ENCODE data around the gene SLC25A23. TPM values are rescaled to one million over a fixed set of nuclear protein-coding genes. Genes with fewer than 3 reads are reported as not detected.
A peak's percentile ranks its signal among the peaks of the same experiment; 100 is the strongest.

The SLC25A23 gene
- total and polyA plus RNA-seq, 9 of the 15 experiments (the other 6 are each of a cell fraction or from before 2014, with no cell fraction given): 6.1 to 72.0 (median 26.6) TPM

- TF ChIP-seq CCNT2 (IDR thresholded peaks at IDR 0.05; ENCODE audit: borderline replicate concordance, extremely low read depth, insufficient read length, low read depth, low read length): peak; percentile 49
- no peak for TF ChIP-seq PBX2 (CRISPR knock-in tag; IDR thresholded peaks at IDR 0.05; ENCODE audit: low read depth)
- no peak for TF ChIP-seq PBX2 (tag; conservative IDR thresholded peaks at IDR 0.05; ENCODE audit: low read depth)
- no peak for TF ChIP-seq KAT7 (CRISPR knock-in tag; IDR thresholded peaks at IDR 0.05; ENCODE audit: borderline replicate concordance)
- no peak for TF ChIP-seq ZBTB34 (CRISPR knock-in tag; IDR thresholded peaks at IDR 0.05)
- no peak for TF ChIP-seq FOXA1 (IDR thresholded peaks at IDR 0.05; ENCODE audit: borderline replicate concordance)
- TF ChIP-seq RBFOX2 (IDR thresholded peaks at IDR 0.05; ENCODE audit: low read depth, low read length): peak; percentile 60
- TF ChIP-seq ETV5 (CRISPR knock-in tag; IDR thresholded peaks at IDR 0.05; ENCODE audit: low read depth): no peak
- TF ChIP-seq SRF (CRISPR knock-in tag; IDR thresholded peaks at IDR 0.05): no peak
- no peak for TF ChIP-seq EHMT2 (IDR thresholded peaks at IDR 0.05)
- TF ChIP-seq ZBTB1 (CRISPR knock-in tag; IDR thresholded peaks at IDR 0.05; ENCODE audit: borderline replicate concordance, low read depth): peak; percentile 57; the same call in 1 of the 2 replicates
- no peak for TF ChIP-seq IRF2 (CRISPR knock-in tag; IDR thresholded peaks at IDR 0.05)
- no peak for TF ChIP-seq FOXJ3 (CRISPR knock-in tag; IDR thresholded peaks at IDR 0.05)
- no peak for TF ChIP-seq DDX20 (tag; IDR thresholded peaks at IDR 0.05; ENCODE audit: low read depth)
- TF ChIP-seq DEAF1 (CRISPR knock-in tag; IDR thresholded peaks at IDR 0.05): no peak
- TF ChIP-seq SNIP1 (IDR thresholded peaks at IDR 0.05; ENCODE audit: low read depth): no peak
- no peak for TF ChIP-seq ZNF655 (CRISPR knock-in tag; IDR thresholded peaks at IDR 0.05)
- 0 out of 2 replicates have a peak, but pooled peaks have one; percentile 18 for TF ChIP-seq MYC (IDR thresholded peaks at IDR 0.05; ENCODE audit: low read depth, low read length)
- TF ChIP-seq MYC (CRISPR knock-in tag; IDR thresholded peaks at IDR 0.05; ENCODE audit: borderline replicate concordance, low read depth): no peak
- TF ChIP-seq SMAD2 (IDR thresholded peaks at IDR 0.05; ENCODE audit: low read depth, low read length): no peak
- TF ChIP-seq EP400 (IDR thresholded peaks at IDR 0.05): no peak
These were observed at the start of gene SLC25A23 (continued) for GRCh38 chr19:6459262-6460098.

Data from K562 (cell line).